ENCODE results near the gene IRF6. TPM values are rescaled to one million over a fixed set of nuclear protein-coding genes. Genes with fewer than 3 reads are reported as not detected.
A peak's percentile ranks its signal among the peaks of the same experiment; 100 is the strongest.

The IRF6 gene
- total and polyA plus RNA-seq, 2 donors (not counting 1 experiment from before 2014, with no cell fraction given): 0.18 to 1.1 TPM

DNA sequence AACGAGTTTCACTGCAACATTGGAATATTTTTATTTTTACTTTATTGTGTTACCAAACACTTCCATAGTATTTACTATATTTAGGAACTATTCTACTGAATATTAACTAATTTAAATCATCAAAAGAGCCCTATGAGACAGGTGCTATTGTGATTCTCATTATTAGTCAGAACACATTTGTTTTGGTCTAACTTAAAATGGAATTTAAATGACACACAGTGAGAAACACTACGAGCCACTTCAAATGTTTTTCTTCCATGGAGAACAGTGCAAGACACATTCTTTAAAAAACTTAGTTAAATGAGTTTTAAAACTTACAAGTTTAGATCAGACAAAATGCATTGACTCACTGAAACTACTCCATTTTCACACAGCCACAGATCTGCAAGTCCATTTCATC is 56.7 kb downstream of the IRF6 start:
- no peak overlapping the region for H2AFZ ChIP-seq (ENCODE audit: insufficient read depth, low read depth, low read length, poor library complexity, severe bottlenecking)
- no peak overlapping the region for H3K4me3 ChIP-seq (ENCODE audit: control extremely low read depth in 1 of 5, extremely low read depth in 1 of 5, insufficient read depth in 1 of 5, low read depth in 2 of 5, low read length in 4 of 5)
- H3K27me3 Mint-ChIP-seq: no peaks in the 10 kb centered on the region
- no peaks in the 10 kb centered on the region for H3K27me3 ChIP-seq (replicated peaks in 1 of 4; ENCODE audit: control extremely low read depth in 1 of 4, control insufficient read depth in 3 of 4, insufficient read depth in 4 of 4, low read length in 3 of 4)
- peaks cover 29 to 36% of the 10 kb centered on the region in 2 donors for H3K4me1 ChIP-seq (ENCODE audit: control insufficient read depth in 2 of 2, insufficient read depth in 2 of 2, low read length in 2 of 2)
- no peak overlapping the region for H3K27ac ChIP-seq (ENCODE audit: low read length in 2 of 2)
- H3K4me1 Mint-ChIP-seq: peaks cover 35% of the 10 kb centered on the region
- no peaks in the 10 kb centered on the region for H3K36me3 ChIP-seq (replicated peaks in 1 of 2; ENCODE audit: control extremely low read depth in 1 of 2, control insufficient read depth in 1 of 2, extremely low read depth in 1 of 2, insufficient read depth in 2 of 2, low read length in 1 of 2)
- no peaks in the 10 kb centered on the region for H3K9me3 ChIP-seq (ENCODE audit: control extremely low read depth in 1 of 3, control insufficient read depth in 2 of 3, insufficient read depth in 1 of 3, low read length in 2 of 3)
- ChIA-PET CTCF (interaction anchor here (1.4 to 3.2 kb wide), 11 partner anchors 10 to 182 kb away, joined by 3 to 48 read pairs (median 11); partner anchors contain the start of genes C1orf74 and UTP25), POLR2A (no interaction called here)
- H3K9me3 Mint-ChIP-seq (ENCODE audit: insufficient read depth): no peaks in the 10 kb centered on the region
- no peak overlapping the region for H3K4me2 ChIP-seq (replicated peaks; ENCODE audit: low read depth, low read length, poor library complexity, severe bottlenecking)
- intact Hi-C loops (cut with micrococcal nuclease): loop anchor here (5.0 kb wide), 1 partner anchor 578 kb away; the partner anchor contains the start of gene HHAT
- H3K9ac ChIP-seq (ENCODE audit: low read length): no peak overlapping the region
- DNase-seq (no peak), ATAC-seq (ENCODE audit: low read depth) (no peak)
- peaks cover 1% of the 10 kb centered on the region for H3K79me2 ChIP-seq (ENCODE audit: control insufficient read depth, insufficient read depth, low read length)
- H3K4me3 Mint-ChIP-seq: no peak overlapping the region
- TF ChIP-seq EZH2 (IDR thresholded peaks at IDR 0.05; ENCODE audit: borderline replicate concordance, insufficient read depth, low read depth, low read length, poor library complexity, severe bottlenecking) (no peak), CTCF (IDR thresholded peaks at IDR 0.05) (no peak)
- no peaks in the 10 kb centered on the region for H4K20me1 ChIP-seq (ENCODE audit: control insufficient read depth, insufficient read depth, low read length, poor library complexity, severe bottlenecking)
- H3K27ac Mint-ChIP-seq: no peak overlapping the region
- WGBS (ENCODE audit: insufficient coverage): no CpG with 5 or more reads among the region's 2 CpGs

- Histone ChIP-seq H3K27ac (ENCODE audit: low read length in 2 of 2) (no peak overlapping the region), H3K4me2 (replicated peaks; ENCODE audit: low read depth, low read length, poor library complexity, severe bottlenecking) (peak overlapping the region; percentile 81), H3K9me3 (ENCODE audit: control extremely low read depth in 1 of 3, control insufficient read depth in 2 of 3, insufficient read depth in 1 of 3, low read length in 2 of 3) (no peaks in the 10 kb centered on the region), H4K20me1 (ENCODE audit: control insufficient read depth, insufficient read depth, low read length, poor library complexity, severe bottlenecking) (no peaks in the 10 kb centered on the region), H3K9ac (ENCODE audit: low read length) (no peak overlapping the region), H3K4me1 (ENCODE audit: control insufficient read depth in 2 of 2, insufficient read depth in 2 of 2, low read length in 2 of 2) (peaks cover 29 to 36% of the 10 kb centered on the region in 2 donors), H3K27me3 (replicated peaks in 1 of 4; ENCODE audit: control extremely low read depth in 1 of 4, control insufficient read depth in 3 of 4, insufficient read depth in 4 of 4, low read length in 3 of 4) (no peaks in the 10 kb centered on the region), H2AFZ (ENCODE audit: insufficient read depth, low read depth, low read length, poor library complexity, severe bottlenecking) (peak overlapping the region; percentile 86), H3K4me3 (ENCODE audit: control extremely low read depth in 1 of 5, extremely low read depth in 1 of 5, insufficient read depth in 1 of 5, low read depth in 2 of 5, low read length in 4 of 5) (no peak overlapping the region), H3K79me2 (ENCODE audit: control insufficient read depth, insufficient read depth, low read length) (no peaks in the 10 kb centered on the region), H3K36me3 (replicated peaks in 1 of 2; ENCODE audit: control extremely low read depth in 1 of 2, control insufficient read depth in 1 of 2, extremely low read depth in 1 of 2, insufficient read depth in 2 of 2, low read length in 1 of 2) (no peaks in the 10 kb centered on the region)
- DNase-seq: no peak
- intact Hi-C loops (cut with micrococcal nuclease): loop anchor here (5.0 kb wide), 1 partner anchor 579 kb away; the partner anchor contains the start of gene HHAT
- no peak for TF ChIP-seq CTCF (IDR thresholded peaks at IDR 0.05)
- no peak for TF ChIP-seq EZH2 (IDR thresholded peaks at IDR 0.05; ENCODE audit: borderline replicate concordance, insufficient read depth, low read depth, low read length, poor library complexity, severe bottlenecking)
- ChIA-PET POLR2A (no interaction called here), CTCF (interaction anchor here (0.8 to 3.2 kb wide), 18 partner anchors 8 to 182 kb away, joined by 3 to 48 read pairs (median 7); partner anchors contain the start of genes C1orf74, TRAF3IP3 and UTP25)
- WGBS (ENCODE audit: insufficient coverage): 82% methylated on average over 4 of the region's 4 CpGs
- H3K9me3 Mint-ChIP-seq (ENCODE audit: insufficient read depth): no peaks in the 10 kb centered on the region
- no peak for ATAC-seq (ENCODE audit: low read depth)
- no peaks in the 10 kb centered on the region for H3K27me3 Mint-ChIP-seq
- no peak overlapping the region for H3K27ac Mint-ChIP-seq
- no peak overlapping the region for H3K4me3 Mint-ChIP-seq
- H3K4me1 Mint-ChIP-seq: peaks cover 35% of the 10 kb centered on the region
Measured at GRCh38 chr1:209748620-209749019, 57.3 kb downstream of the IRF6 start.

Data from B cell (primary cell).